Measurements from ENCODE around the gene ELMO1.

The ELMO1 gene

DNA sequence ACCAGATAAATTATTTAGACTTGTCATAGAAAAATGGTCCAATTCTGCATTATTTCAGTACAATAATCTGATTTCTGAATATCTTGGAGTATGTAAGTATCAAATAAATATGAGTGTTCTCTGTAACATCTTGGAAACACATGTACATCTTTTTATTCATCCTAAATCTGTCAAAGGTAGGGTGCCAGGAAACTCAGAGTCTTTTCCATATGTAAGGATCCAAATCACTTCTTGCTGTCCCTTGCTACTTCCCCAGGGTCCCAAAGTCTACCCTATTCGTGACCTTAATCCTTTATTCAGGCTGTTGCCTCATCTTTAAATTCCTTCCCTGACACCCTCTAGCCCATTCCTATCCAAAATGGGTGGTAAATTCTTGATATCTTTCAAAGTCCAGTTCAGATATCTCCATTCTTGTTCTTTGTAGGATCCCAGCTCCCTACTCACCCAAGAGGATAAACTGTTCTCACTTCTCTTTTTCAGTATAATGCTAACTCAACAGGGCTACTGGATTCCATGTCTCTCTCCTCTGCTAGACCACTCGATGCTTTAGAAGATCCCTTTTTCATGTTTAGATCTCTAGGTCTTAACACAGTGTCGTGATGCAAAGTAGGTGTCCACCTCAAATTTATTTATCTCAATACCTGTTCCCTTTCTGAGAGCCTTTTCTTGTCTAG, 493.1 kb downstream of the ELMO1 start:
- Histone ChIP-seq H3K9ac (ENCODE audit: low read length) (no peak overlapping the region), H3K4me1 (ENCODE audit: insufficient read depth, low read length) (no peaks in the 10 kb centered on the region), H3K27ac (ENCODE audit: low read depth, low read length) (no peak overlapping the region), H3K36me3 (ENCODE audit: insufficient read depth, low read length) (no peaks in the 10 kb centered on the region), H3K9me3 (ENCODE audit: low read length) (no peaks in the 10 kb centered on the region), H3K27me3 (ENCODE audit: control insufficient read depth in 1 of 2, insufficient read depth in 2 of 2, low read length in 2 of 2) (no peaks in the 10 kb centered on the region), H3K4me3 (ENCODE audit: low read depth in 1 of 2, low read length in 2 of 2) (no peak overlapping the region)

DNA sequence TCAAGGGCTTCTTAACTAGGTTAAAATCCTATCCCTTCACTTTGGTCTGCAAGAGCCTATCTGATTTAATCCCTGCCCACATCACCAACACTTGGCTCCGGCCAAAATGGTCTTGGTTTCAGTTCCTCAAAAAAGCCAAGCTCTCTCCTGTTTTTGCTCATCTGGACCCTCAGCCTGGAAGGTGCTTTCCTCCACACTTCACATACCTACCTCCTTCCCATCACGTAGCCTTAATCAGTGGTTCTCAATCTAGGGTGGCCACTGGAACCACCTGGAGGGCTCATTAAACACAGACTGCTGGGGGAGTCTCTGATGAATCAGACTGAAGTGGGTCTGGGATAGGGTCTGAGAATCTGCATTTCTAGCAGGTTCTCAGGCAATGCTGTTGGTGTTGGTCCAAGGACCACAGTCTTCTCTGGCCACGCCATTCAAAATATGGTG, 497.4 kb downstream of the ELMO1 start:
- Histone ChIP-seq H3K9ac (ENCODE audit: low read length) (no peak overlapping the region), H3K9me3 (ENCODE audit: low read length) (no peaks in the 10 kb centered on the region), H3K27ac (ENCODE audit: low read depth, low read length) (no peak overlapping the region), H3K4me1 (ENCODE audit: insufficient read depth, low read length) (no peaks in the 10 kb centered on the region), H3K27me3 (ENCODE audit: control insufficient read depth in 1 of 2, insufficient read depth in 2 of 2, low read length in 2 of 2) (no peaks in the 10 kb centered on the region), H3K36me3 (ENCODE audit: insufficient read depth, low read length) (no peaks in the 10 kb centered on the region), H3K4me3 (ENCODE audit: low read depth in 1 of 2, low read length in 2 of 2) (no peak overlapping the region)

DNA sequence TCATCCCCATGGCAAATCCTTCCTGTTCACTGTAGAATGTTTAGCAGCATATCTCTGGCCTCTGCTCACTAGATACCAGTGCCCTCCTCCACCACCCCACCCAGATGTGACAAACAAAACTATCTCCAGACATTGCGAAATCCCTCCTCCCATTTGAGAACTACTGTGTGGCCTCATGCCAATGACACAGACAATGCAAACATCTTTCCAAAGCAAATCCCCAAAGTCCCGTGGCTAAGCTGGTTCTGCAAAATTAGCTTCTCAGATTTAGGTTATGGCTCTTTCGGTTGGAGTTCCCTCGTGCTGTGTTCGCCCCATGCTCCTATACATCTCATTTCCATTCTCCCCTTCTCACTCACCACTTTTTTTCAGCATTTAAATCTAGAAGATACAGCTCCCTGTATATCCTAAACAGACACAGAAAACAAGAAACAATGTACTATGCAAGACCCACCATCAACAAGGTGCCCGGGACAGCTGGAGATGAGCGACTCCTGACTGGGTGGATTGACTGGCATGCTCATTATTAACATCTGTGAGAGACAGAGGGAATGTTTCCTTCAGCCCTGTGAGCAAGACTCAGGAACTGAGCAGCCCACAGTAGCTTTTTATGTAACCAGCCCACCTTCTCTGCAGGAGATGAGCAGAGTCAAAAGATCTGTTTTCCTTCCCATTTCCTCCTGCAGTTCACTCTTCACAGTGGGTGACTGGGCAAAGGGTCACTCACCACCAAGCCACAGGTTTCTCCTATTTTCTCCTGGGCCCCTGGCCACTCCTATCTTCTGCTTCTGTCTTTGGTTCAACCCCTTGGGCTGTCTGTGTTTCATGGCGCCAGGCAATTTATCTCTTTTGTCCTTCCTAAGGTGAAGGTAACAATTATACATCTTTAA, 498.7 kb downstream of the ELMO1 start:
- no peaks in the 10 kb centered on the region for H3K9me3 ChIP-seq (ENCODE audit: low read length)
- H3K4me1 ChIP-seq (ENCODE audit: insufficient read depth, low read length): no peaks in the 10 kb centered on the region
- no peaks in the 10 kb centered on the region for H3K36me3 ChIP-seq (ENCODE audit: insufficient read depth, low read length)
- H3K4me3 ChIP-seq (ENCODE audit: low read depth in 1 of 2, low read length in 2 of 2): no peak overlapping the region
- no peaks in the 10 kb centered on the region for H3K27me3 ChIP-seq (ENCODE audit: control insufficient read depth in 1 of 2, insufficient read depth in 2 of 2, low read length in 2 of 2)
- no peak overlapping the region for H3K9ac ChIP-seq (ENCODE audit: low read length)
- no peak overlapping the region for H3K27ac ChIP-seq (ENCODE audit: low read depth, low read length)

- H3K9me3 ChIP-seq (ENCODE audit: low read length): no peaks in the 10 kb centered on the region
- no peak overlapping the region for H3K9ac ChIP-seq (ENCODE audit: low read length)
- H3K27ac ChIP-seq (ENCODE audit: low read depth, low read length): no peak overlapping the region
- H3K4me1 ChIP-seq (ENCODE audit: insufficient read depth, low read length): peaks cover 7% of the 10 kb centered on the region
- H3K4me3 ChIP-seq (ENCODE audit: low read depth in 1 of 2, low read length in 2 of 2): no peak overlapping the region
- no peaks in the 10 kb centered on the region for H3K36me3 ChIP-seq (ENCODE audit: insufficient read depth, low read length)
- no peaks in the 10 kb centered on the region for H3K27me3 ChIP-seq (ENCODE audit: control insufficient read depth in 1 of 2, insufficient read depth in 2 of 2, low read length in 2 of 2)
Measured at GRCh38 chr7:36946401-36946739, 502.3 kb downstream of the ELMO1 start.

DNA sequence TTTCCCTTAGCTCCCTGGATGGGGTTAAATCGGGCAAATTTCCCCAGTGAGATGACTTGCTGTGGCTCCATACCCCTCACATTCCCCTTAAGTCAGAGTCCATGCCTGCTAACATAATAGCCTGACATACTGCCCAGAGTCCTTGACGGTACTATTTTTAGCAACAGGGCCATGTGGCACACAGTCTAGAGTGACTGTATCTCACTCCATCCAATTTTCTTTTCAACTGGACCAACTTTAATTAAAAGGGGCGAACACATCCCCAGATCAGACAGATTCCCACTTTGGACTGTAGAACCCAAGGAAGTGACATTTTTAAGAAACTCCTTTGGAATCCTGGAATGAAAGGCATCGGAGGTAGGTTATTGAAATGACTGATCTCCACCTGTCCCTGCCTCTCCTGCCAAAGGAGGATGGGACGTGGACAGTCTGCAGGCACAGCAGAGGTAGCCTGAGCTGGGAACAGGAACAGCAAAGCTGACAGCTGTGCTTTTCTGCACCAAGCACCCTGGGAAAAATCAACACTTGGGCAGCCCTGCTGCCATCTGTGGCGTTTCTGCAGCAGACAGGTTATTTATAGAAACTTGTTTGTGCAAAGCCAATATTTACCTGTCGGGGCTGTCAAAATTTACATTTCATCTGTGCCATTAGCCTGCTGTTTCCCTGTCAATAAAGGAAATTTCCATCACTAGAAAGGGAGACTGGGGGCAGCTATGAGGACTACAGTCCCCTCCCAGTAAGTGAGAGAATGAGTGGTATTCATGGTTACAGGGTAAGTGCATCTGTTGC, 502.9 kb downstream of the ELMO1 start:
- no peak overlapping the region for H3K4me3 ChIP-seq (ENCODE audit: low read depth in 1 of 2, low read length in 2 of 2)
- no peaks in the 10 kb centered on the region for H3K36me3 ChIP-seq (ENCODE audit: insufficient read depth, low read length)
- H3K9ac ChIP-seq (ENCODE audit: low read length): no peak overlapping the region
- H3K27me3 ChIP-seq (ENCODE audit: control insufficient read depth in 1 of 2, insufficient read depth in 2 of 2, low read length in 2 of 2): no peaks in the 10 kb centered on the region
- peaks cover 7% of the 10 kb centered on the region for H3K4me1 ChIP-seq (ENCODE audit: insufficient read depth, low read length)
- H3K27ac ChIP-seq (ENCODE audit: low read depth, low read length): no peak overlapping the region
- no peaks in the 10 kb centered on the region for H3K9me3 ChIP-seq (ENCODE audit: low read length)

- H3K9me3 ChIP-seq (ENCODE audit: low read length): peaks cover under 1% of the 10 kb centered on the region
- H3K36me3 ChIP-seq (ENCODE audit: insufficient read depth, low read length): no peaks in the 10 kb centered on the region
- no peak overlapping the region for H3K4me3 ChIP-seq (ENCODE audit: low read depth in 1 of 2, low read length in 2 of 2)
- no peak overlapping the region for H3K27ac ChIP-seq (ENCODE audit: low read depth, low read length)
- no peaks in the 10 kb centered on the region for H3K27me3 ChIP-seq (ENCODE audit: control insufficient read depth in 1 of 2, insufficient read depth in 2 of 2, low read length in 2 of 2)
- H3K4me1 ChIP-seq (ENCODE audit: insufficient read depth, low read length): peaks cover 7% of the 10 kb centered on the region
- H3K9ac ChIP-seq (ENCODE audit: low read length): no peak overlapping the region
Measured at GRCh38 chr7:36944838-36945237, 503.8 kb downstream of the ELMO1 start.

DNA sequence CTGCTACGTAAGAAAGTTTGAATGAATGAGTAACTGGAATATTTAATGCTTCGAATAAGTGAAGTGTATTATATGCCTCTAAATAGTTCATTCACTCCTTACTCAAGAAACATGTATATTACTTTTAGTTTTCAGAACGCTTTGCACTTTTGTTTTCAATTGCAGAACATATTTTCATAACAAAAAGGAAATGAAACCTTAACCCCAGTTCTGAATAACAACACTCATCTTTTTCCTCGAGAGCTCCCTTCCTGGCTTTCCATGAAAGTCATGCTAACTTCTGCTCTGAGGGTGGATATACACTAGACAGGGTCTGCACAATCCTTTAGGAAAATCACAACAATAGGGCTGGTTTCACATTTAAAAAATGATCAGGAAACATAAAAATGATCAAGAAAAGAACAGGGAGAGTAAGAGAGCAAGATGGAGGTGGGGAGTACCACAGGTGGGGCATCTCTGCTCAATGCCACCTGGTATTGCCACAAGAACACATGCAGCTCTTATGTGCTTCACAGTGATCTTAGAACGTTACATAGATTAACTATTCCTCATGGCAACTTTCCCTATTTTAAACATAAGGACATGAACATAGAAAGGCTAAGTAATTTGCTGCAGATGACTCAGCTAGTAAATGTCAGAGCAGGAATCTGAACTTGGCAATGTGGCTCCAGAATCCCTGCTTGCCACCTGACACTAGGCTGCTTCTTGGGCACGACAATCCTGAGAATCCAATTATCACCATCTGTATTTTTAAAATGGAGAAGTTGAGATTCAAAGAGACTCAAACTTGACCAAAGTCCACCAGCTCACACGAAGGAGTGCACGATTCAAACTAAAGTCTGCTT, 504.9 kb downstream of the ELMO1 start:
- H3K36me3 ChIP-seq (ENCODE audit: insufficient read depth, low read length): no peaks in the 10 kb centered on the region
- peaks cover 7% of the 10 kb centered on the region for H3K4me1 ChIP-seq (ENCODE audit: insufficient read depth, low read length)
- no peak overlapping the region for H3K4me3 ChIP-seq (ENCODE audit: low read depth in 1 of 2, low read length in 2 of 2)
- peaks cover 5% of the 10 kb centered on the region for H3K9me3 ChIP-seq (ENCODE audit: low read length)
- no peak overlapping the region for H3K27ac ChIP-seq (ENCODE audit: low read depth, low read length)
- H3K27me3 ChIP-seq (ENCODE audit: control insufficient read depth in 1 of 2, insufficient read depth in 2 of 2, low read length in 2 of 2): no peaks in the 10 kb centered on the region
- H3K9ac ChIP-seq (ENCODE audit: low read length): no peak overlapping the region

GRCh38 chr7:36942955-36943354, 505.7 kb downstream of the ELMO1 start:
- Histone ChIP-seq H3K4me3 (ENCODE audit: low read depth in 1 of 2, low read length in 2 of 2) (no peak overlapping the region), H3K4me1 (ENCODE audit: insufficient read depth, low read length) (peaks cover 7% of the 10 kb centered on the region), H3K27me3 (ENCODE audit: control insufficient read depth in 1 of 2, insufficient read depth in 2 of 2, low read length in 2 of 2) (no peaks in the 10 kb centered on the region), H3K27ac (ENCODE audit: low read depth, low read length) (no peak overlapping the region), H3K36me3 (ENCODE audit: insufficient read depth, low read length) (no peaks in the 10 kb centered on the region), H3K9ac (ENCODE audit: low read length) (no peak overlapping the region), H3K9me3 (ENCODE audit: low read length) (peaks cover 5% of the 10 kb centered on the region)

GRCh38 chr7:36942541-36942940, 506.1 kb downstream of the ELMO1 start:
- no peaks in the 10 kb centered on the region for H3K36me3 ChIP-seq (ENCODE audit: insufficient read depth, low read length)
- H3K9ac ChIP-seq (ENCODE audit: low read length): no peak overlapping the region
- no peak overlapping the region for H3K27ac ChIP-seq (ENCODE audit: low read depth, low read length)
- no peaks in the 10 kb centered on the region for H3K27me3 ChIP-seq (ENCODE audit: control insufficient read depth in 1 of 2, insufficient read depth in 2 of 2, low read length in 2 of 2)
- peaks cover 7% of the 10 kb centered on the region for H3K4me1 ChIP-seq (ENCODE audit: insufficient read depth, low read length)
- peaks cover 5% of the 10 kb centered on the region for H3K9me3 ChIP-seq (ENCODE audit: low read length)
- H3K4me3 ChIP-seq (ENCODE audit: low read depth in 1 of 2, low read length in 2 of 2): no peak overlapping the region

GRCh38 chr7:36942025-36942424, 506.6 kb downstream of the ELMO1 start:
- Histone ChIP-seq H3K27ac (ENCODE audit: low read depth, low read length) (no peak overlapping the region), H3K4me1 (ENCODE audit: insufficient read depth, low read length) (peaks cover 7% of the 10 kb centered on the region), H3K9me3 (ENCODE audit: low read length) (peaks cover 9% of the 10 kb centered on the region), H3K4me3 (ENCODE audit: low read depth in 1 of 2, low read length in 2 of 2) (no peak overlapping the region), H3K9ac (ENCODE audit: low read length) (no peak overlapping the region), H3K27me3 (ENCODE audit: control insufficient read depth in 1 of 2, insufficient read depth in 2 of 2, low read length in 2 of 2) (no peaks in the 10 kb centered on the region), H3K36me3 (ENCODE audit: insufficient read depth, low read length) (no peaks in the 10 kb centered on the region)

DNA sequence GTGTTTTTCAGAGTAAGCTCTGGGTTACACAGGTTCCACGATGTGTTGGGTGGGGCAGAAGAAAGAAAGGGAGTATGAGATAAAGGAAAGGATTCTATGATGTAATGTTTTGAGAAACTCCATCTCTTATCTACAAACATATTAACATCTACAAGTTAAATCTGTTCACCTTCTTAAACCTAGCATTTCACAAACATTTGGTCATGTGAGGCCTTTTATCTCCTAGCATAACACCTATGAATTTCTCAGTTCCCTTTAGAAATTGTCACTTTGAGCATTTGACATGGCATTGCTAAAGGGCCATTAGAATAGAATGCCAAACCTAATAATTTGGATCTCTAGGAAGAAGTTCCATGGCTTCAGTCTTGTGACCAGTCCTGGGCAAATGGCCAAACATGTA, 507.3 kb downstream of the ELMO1 start:
- no peaks in the 10 kb centered on the region for H3K36me3 ChIP-seq (ENCODE audit: insufficient read depth, low read length)
- H3K9ac ChIP-seq (ENCODE audit: low read length): no peak overlapping the region
- no peak overlapping the region for H3K27ac ChIP-seq (ENCODE audit: low read depth, low read length)
- H3K27me3 ChIP-seq (ENCODE audit: control insufficient read depth in 1 of 2, insufficient read depth in 2 of 2, low read length in 2 of 2): no peaks in the 10 kb centered on the region
- peaks cover 11% of the 10 kb centered on the region for H3K9me3 ChIP-seq (ENCODE audit: low read length)
- peaks cover 7% of the 10 kb centered on the region for H3K4me1 ChIP-seq (ENCODE audit: insufficient read depth, low read length)
- no peak overlapping the region for H3K4me3 ChIP-seq (ENCODE audit: low read depth in 1 of 2, low read length in 2 of 2)

Measured in muscle layer of colon (tissue), 2 donors.